ENCODE data around the gene KRTAP10-5. TPM values are rescaled to one million over a fixed set of nuclear protein-coding genes. Genes with fewer than 3 reads are reported as not detected.

Gene KRTAP10-5
- total RNA-seq, 1 donor from 2014 or later = not detected

Other genes starting within 250 kb of the KRTAP10-5 start
- 4.5 and 6.0 TPM in 2 replicates for gene CFAP410, start 241.2 kb downstream of the KRTAP10-5 start, total RNA-seq
- gene TRPM2, start 227.0 kb downstream of the KRTAP10-5 start, total RNA-seq = 1.8 and 3.2 TPM in 2 replicates
- gene LRRC3, start 125.1 kb downstream of the KRTAP10-5 start, total RNA-seq = 1.9 and 2.1 TPM in 2 replicates
- gene KRTAP10-1, start 40.4 kb downstream of the KRTAP10-5 start, total RNA-seq = not detected in 2 replicates
- not detected in 2 replicates for gene KRTAP10-2, start 29.1 kb downstream of the KRTAP10-5 start, total RNA-seq
- gene KRTAP10-3, start 21.8 kb downstream of the KRTAP10-5 start, total RNA-seq = not detected in 2 replicates
- gene KRTAP10-4, start 6.9 kb downstream of the KRTAP10-5 start, total RNA-seq = not detected in 2 replicates
- gene KRTAP10-6, start 11.9 kb upstream of the KRTAP10-5 start, total RNA-seq = not detected in 2 replicates
- not detected in 2 replicates for gene KRTAP10-7, start 20.0 kb upstream of the KRTAP10-5 start, total RNA-seq
- not detected in 2 replicates for gene KRTAP10-8, start 31.5 kb upstream of the KRTAP10-5 start, total RNA-seq
- gene KRTAP10-9, start 46.5 kb upstream of the KRTAP10-5 start, total RNA-seq = not detected in 2 replicates
- gene KRTAP10-10, start 56.8 kb upstream of the KRTAP10-5 start, total RNA-seq = not detected in 2 replicates
- not detected in 2 replicates for gene KRTAP10-11, start 65.8 kb upstream of the KRTAP10-5 start, total RNA-seq
- not detected in 2 replicates for gene KRTAP12-4, start 74.1 kb upstream of the KRTAP10-5 start, total RNA-seq
- not detected in 2 replicates for gene KRTAP12-3, start 77.3 kb upstream of the KRTAP10-5 start, total RNA-seq
- gene KRTAP12-2, start 86.3 kb upstream of the KRTAP10-5 start, total RNA-seq = not detected in 2 replicates
- gene KRTAP12-1, start 101.6 kb upstream of the KRTAP10-5 start, total RNA-seq = not detected in 2 replicates
- not detected in 2 replicates for gene KRTAP10-12, start 116.6 kb upstream of the KRTAP10-5 start, total RNA-seq
- 0.47 and 1.0 TPM in 2 replicates for gene TSPEAR, start 131.0 kb upstream of the KRTAP10-5 start, total RNA-seq
- gene UBE2G2, start 221.2 kb upstream of the KRTAP10-5 start, total RNA-seq = 74.1 and 85.3 TPM in 2 replicates
- 75.2 and 107 TPM in 2 replicates for gene SUMO3, start 237.5 kb upstream of the KRTAP10-5 start, total RNA-seq